ENCODE data around the gene SASH1. TPM values are rescaled to one million over a fixed set of nuclear protein-coding genes. Genes with fewer than 3 reads are reported as not detected.

Gene SASH1
- total and polyA plus RNA-seq, 2 of the 8 experiments (the other 6 are each of a cell fraction or from before 2014, with no cell fraction given) = 6.0 to 20.2 TPM

DNA sequence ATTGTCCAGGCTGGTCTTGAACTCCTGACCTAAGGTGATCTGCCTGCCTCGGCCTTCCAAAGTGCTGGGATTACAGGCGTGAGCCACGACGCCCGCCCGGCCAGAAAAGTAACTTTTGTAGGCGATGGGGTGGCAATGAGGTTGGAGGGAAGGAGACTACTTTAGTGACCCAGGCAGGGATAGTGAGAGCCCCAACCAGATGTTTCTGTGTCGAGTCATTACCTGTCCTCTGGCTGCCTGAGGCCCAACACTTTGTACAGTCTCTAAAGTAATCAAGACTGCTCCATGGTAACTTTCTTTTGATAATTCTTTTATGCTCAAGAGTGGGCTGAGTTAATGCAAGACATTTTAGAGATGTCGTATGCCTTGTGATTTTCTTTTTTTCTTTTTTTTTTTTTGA lies 6.8 kb downstream of the SASH1 start (continued):
- TF ChIP-seq TEAD4 (IDR thresholded peaks at IDR 0.05; ENCODE audit: low read depth, low read length) = no peak
- TF ChIP-seq SP4 (IDR thresholded peaks at IDR 0.05; ENCODE audit: low read length) = no peak
- no peak for TF ChIP-seq EGR1 (IDR thresholded peaks at IDR 0.05; ENCODE audit: borderline replicate concordance, low read depth, low read length)
- TF ChIP-seq SP2 (IDR thresholded peaks at IDR 0.05; ENCODE audit: low read length) = no peak
- no peak for TF ChIP-seq NANOG (IDR thresholded peaks at IDR 0.05; ENCODE audit: insufficient read depth, low read depth, low read length, poor library complexity, severe bottlenecking)
- TF ChIP-seq BRCA1 (IDR thresholded peaks at IDR 0.05; ENCODE audit: low read depth, low read length) = no peak

Measured in H1 (cell line).